DMS153 treated with DMSO at 0.1 percent for 48 hours (cell line): ENCODE data around the gene RGS7.

ENCODE experiments used
- DNase-seq: peaks from one replicate; lab custom pipeline; 2025; ENCODE audit not compliant: unreplicated experiment; lab: John Stamatoyannopoulos, UW

RGS7 gene

DNA sequence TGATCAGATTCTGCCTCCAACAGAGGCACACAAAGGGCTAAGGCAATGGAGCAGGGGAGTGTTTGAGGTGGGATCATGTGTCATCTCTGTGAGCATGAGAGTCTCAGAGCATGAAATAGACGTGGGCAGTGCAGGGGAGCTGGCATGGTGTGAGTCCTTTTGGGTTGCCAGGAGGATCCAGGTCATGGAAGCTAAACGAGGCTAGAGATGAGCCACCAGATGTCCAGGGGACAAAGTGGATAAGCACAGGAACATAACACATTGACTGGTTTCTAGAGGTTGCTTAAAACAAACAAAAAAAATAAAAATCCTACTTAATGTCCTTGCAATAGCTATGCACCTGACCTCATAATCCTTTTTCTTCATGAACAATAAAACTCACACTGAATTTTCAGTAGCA, 490.3 kb downstream of the RGS7 start:
- no peak for DNase-seq

GRCh38 chr1:240860023-240860422, 497.0 kb downstream of the RGS7 start:
- no peak for DNase-seq

DNA sequence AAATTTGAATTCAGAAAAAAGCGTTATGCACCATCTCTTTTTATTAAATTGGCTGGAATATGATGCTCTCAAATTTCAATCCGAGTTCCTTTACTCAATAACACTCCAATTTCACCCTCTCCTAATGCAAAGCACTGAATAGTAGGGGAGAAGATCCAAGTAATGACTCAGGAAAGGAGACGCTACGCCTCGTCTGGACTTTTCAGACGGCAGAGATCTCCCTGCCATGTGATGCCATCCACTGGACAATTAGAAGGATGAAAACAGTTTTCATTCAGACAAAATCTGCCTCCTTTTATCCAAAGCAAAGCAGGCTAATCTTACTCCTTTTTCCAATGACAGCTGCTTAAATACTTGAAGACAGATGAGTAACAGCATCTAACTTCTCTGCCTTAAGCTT, 502.6 kb downstream of the RGS7 start:
- DNase-seq: no peak

- DNase-seq: no peak
Observed at GRCh38 chr1:240847325-240847724, 509.7 kb downstream of the RGS7 start.

DNA sequence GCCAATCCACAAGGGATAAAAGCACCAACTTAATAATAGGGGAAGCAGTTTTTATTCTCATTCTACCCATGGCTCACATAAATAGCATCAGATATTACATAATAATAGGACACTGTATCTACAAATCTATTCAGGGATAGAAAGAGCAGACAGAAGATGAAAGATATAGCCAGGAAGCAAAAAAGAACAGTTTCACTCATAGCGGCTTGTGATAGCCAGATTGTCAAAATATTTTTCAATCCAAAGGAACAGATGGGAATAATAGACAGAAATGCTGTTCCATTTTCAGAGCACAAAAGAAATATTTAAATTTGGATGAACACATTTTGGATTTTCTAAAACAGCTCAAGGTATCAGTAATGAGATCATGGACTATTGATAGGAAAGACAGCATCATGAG, 512.5 kb downstream of the RGS7 start:
- DNase-seq: no peak

GRCh38 chr1:240843798-240844197, 513.2 kb downstream of the RGS7 start:
- no peak for DNase-seq

- DNase-seq: no peak
Observed at GRCh38 chr1:240836271-240836670, 520.7 kb downstream of the RGS7 start.

DNA sequence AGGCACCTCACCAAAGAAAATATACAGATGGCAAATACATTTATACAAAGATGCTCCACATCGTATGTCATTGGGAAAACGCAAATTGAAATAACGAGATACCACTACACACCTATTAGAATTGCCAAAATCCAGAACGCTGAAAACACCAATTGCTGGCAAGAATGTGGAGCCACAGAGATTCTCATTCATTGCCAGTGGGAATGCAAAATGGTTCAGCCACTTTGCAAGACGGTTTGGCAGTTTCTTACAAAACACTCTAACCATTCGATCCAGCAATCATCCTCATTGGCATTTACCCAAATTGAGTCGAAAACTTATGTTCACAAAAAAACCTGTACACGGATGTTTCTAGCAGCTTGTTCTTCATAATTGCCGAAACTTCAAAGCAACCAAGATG, 521.7 kb downstream of the RGS7 start:
- no peak for DNase-seq

GRCh38 chr1:240833075-240833474, 523.9 kb downstream of the RGS7 start:
- no peak for DNase-seq

DNA sequence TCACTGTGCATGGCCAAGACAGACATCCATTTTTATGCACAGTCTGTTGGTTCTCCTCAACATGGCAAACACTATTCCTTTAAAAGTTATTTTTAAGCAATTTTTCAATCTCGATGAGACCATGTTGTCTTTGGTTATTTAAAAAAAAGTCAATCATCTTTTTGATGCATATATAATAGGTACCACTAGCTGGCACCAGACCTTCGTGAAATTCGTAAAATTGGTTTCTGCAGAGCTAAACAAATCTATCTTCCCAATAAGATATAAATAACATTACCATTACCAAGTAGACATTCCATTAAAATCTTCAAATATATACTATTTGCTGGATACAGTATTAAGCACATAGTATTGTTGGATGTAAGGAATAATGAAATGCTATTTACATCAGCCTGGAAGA, 525.1 kb downstream of the RGS7 start:
- DNase-seq: no peak

GRCh38 chr1:240831191-240831631, 525.8 kb downstream of the RGS7 start:
- no peak for DNase-seq

GRCh38 chr1:240829487-240829886, 527.5 kb downstream of the RGS7 start:
- DNase-seq: no peak

DNA sequence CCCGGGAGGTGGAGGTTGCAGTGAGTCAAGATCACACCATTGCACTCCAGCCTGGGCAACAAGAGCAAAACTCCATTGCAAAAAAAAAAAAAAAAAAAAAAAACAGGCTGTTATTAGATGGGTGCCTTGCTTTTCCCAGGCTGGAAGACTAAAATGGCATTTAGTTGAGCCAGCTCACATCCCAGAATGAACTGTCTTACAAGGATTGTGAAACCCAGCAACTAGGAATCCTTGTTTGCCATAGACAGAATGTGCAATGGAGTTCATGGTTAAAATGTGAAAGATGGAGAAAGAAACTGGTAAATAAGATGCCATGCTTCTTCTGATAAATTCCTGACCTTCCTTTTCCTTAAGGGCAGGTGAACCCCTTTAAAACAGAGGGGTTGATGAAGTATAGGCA, 529.2 kb downstream of the RGS7 start:
- no peak for DNase-seq

DNA sequence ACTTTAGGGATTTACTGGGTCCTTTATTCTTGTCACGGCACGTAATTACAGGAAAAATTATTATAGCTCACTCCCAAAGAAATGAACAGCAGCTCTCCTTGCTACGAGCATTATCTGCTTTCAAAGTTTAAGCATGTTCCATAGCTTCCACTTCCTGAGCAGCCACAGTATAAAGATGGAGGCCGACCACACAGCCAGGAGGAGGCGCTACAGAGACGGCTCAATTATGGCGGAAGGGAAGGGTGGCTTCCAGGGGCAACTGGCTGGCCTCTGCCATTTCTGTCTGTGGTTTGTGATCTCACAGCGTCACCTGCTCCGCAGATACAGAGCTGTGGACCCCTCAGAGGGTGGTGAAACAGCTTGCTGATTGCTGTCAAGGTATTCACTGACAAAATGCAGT, 532.8 kb downstream of the RGS7 start:
- DNase-seq: no peak

- DNase-seq: no peak
Observed at GRCh38 chr1:240823357-240823756, 533.6 kb downstream of the RGS7 start.

GRCh38 chr1:240821925-240822324, 535.1 kb downstream of the RGS7 start:
- DNase-seq: no peak

DNA sequence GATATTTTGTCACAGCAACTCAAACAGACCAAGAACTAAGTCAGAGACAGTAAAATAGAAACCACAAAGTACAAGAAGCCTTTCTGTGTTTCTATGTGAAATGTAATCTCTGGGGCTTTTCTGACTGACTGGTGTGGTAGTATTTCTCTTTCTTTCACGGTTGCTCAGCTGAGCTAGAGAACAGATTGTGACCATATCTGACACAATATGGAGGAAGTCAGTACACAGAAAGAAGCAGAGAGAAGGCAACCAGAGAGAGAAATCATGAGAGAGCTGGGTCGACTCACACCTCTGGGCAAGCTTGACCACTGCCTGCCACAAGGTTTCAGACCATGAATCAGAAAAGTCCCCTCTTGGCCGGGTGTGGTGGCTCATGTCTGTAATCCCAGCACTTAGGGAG, 536.2 kb downstream of the RGS7 start:
- DNase-seq: no peak

GRCh38 chr1:240816472-240816871, 540.5 kb downstream of the RGS7 start:
- no peak for DNase-seq

DNA sequence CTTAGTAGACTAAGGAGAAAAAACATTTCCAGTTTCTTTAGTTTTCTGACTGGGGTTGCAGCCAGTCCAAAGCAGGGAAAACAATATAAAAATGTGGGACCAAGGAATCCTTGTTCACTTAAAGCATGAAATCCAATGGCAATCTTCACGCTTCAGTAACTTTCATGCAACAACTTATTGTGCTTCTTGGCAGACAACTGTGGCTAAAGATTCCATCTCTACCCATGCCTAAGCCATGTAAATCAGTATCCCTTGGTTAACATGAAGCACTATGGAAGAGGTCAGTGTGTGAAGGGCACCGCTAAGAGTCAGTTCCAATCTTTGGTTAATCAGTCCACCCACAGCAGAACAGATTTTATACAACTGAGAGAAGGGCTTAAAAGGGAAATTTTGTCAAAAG, 543.3 kb downstream of the RGS7 start:
- no peak for DNase-seq

- DNase-seq: no peak
Observed at GRCh38 chr1:240811256-240811655, 545.7 kb downstream of the RGS7 start.

GRCh38 chr1:240808381-240808780, 548.6 kb downstream of the RGS7 start:
- DNase-seq: no peak

- no peak for DNase-seq
Observed at GRCh38 chr1:240806200-240806745, 550.7 kb downstream of the RGS7 start.

- no peak for DNase-seq
Observed at GRCh38 chr1:240804475-240804874, 552.5 kb downstream of the RGS7 start.

- peak; percentile 46 for DNase-seq
Observed at GRCh38 chr1:240803151-240803550, 553.9 kb downstream of the RGS7 start.
